ENCODE results near the gene TRIM71.

The TRIM71 gene

GRCh38 chr3:32885283-32885901 lies 67.6 kb downstream of the TRIM71 start:
- H3K9me3 ChIP-seq (ENCODE audit: insufficient read depth, low read length, severe bottlenecking) = no peaks in the 10 kb centered on the region
- H3K4me1 ChIP-seq (ENCODE audit: insufficient read depth, low read length) = no peaks in the 10 kb centered on the region
- H3K36me3 ChIP-seq (ENCODE audit: insufficient read depth, low read length) = peaks cover under 1% of the 10 kb centered on the region
- H3K27ac ChIP-seq (ENCODE audit: low read length) = no peak overlapping the region
- DNase-seq = no peak
- no peak for TF ChIP-seq CTCF (IDR thresholded peaks at IDR 0.05; ENCODE audit: borderline replicate concordance, extremely low read depth, low read length, poor library complexity, severe bottlenecking)
- no peak for TF ChIP-seq EZH2 (IDR thresholded peaks at IDR 0.05; ENCODE audit: borderline replicate concordance, low read depth, low read length, severe bottlenecking)
- no peak overlapping the region for H3K4me3 ChIP-seq (ENCODE audit: low read depth in 1 of 2, low read length in 2 of 2)
- H2AFZ ChIP-seq (ENCODE audit: low read depth, low read length) = no peak overlapping the region
- H3K9ac ChIP-seq (ENCODE audit: low read depth, low read length) = no peak overlapping the region
- H3K79me2 ChIP-seq (ENCODE audit: insufficient read depth, low read length) = no peaks in the 10 kb centered on the region
- ATAC-seq (ENCODE audit: insufficient read depth, low read depth) = no peak
- H3K27me3 ChIP-seq (ENCODE audit: insufficient read depth, low read length, poor library complexity) = no peaks in the 10 kb centered on the region
- no peaks in the 10 kb centered on the region for H4K20me1 ChIP-seq (ENCODE audit: insufficient read depth, low read length)
- no peak overlapping the region for H3K4me2 ChIP-seq (ENCODE audit: insufficient read depth, low read length)

- no peaks in the 10 kb centered on the region for H3K4me1 ChIP-seq (ENCODE audit: insufficient read depth, low read length)
- peaks cover 10% of the 10 kb centered on the region for H3K36me3 ChIP-seq (ENCODE audit: insufficient read depth, low read length)
- H3K9ac ChIP-seq (ENCODE audit: low read depth, low read length) = no peak overlapping the region
- no peak overlapping the region for H2AFZ ChIP-seq (ENCODE audit: low read depth, low read length)
- no peaks in the 10 kb centered on the region for H3K9me3 ChIP-seq (ENCODE audit: insufficient read depth, low read length, severe bottlenecking)
- no peaks in the 10 kb centered on the region for H4K20me1 ChIP-seq (ENCODE audit: insufficient read depth, low read length)
- H3K4me3 ChIP-seq (ENCODE audit: low read depth in 1 of 2, low read length in 2 of 2) = no peak overlapping the region
- H3K27ac ChIP-seq (ENCODE audit: low read length) = no peak overlapping the region
- DNase-seq (no peak), ATAC-seq (ENCODE audit: insufficient read depth, low read depth) (no peak)
- no peak overlapping the region for H3K4me2 ChIP-seq (ENCODE audit: insufficient read depth, low read length)
- TF ChIP-seq CTCF (IDR thresholded peaks at IDR 0.05; ENCODE audit: borderline replicate concordance, extremely low read depth, low read length, poor library complexity, severe bottlenecking) (no peak), EZH2 (IDR thresholded peaks at IDR 0.05; ENCODE audit: borderline replicate concordance, low read depth, low read length, severe bottlenecking) (no peak)
- no peaks in the 10 kb centered on the region for H3K79me2 ChIP-seq (ENCODE audit: insufficient read depth, low read length)
- H3K27me3 ChIP-seq (ENCODE audit: insufficient read depth, low read length, poor library complexity) = no peaks in the 10 kb centered on the region
Observed at GRCh38 chr3:32886296-32886695, 68.5 kb downstream of the TRIM71 start.

- ATAC-seq (ENCODE audit: insufficient read depth, low read depth) (no peak), DNase-seq (no peak)
- no peaks in the 10 kb centered on the region for H3K79me2 ChIP-seq (ENCODE audit: insufficient read depth, low read length)
- H2AFZ ChIP-seq (ENCODE audit: low read depth, low read length) = no peak overlapping the region
- peaks cover 13% of the 10 kb centered on the region for H3K36me3 ChIP-seq (ENCODE audit: insufficient read depth, low read length)
- no peak overlapping the region for H3K4me3 ChIP-seq (ENCODE audit: low read depth in 1 of 2, low read length in 2 of 2)
- no peak overlapping the region for H3K27ac ChIP-seq (ENCODE audit: low read length)
- H3K4me1 ChIP-seq (ENCODE audit: insufficient read depth, low read length) = no peaks in the 10 kb centered on the region
- H3K27me3 ChIP-seq (ENCODE audit: insufficient read depth, low read length, poor library complexity) = no peaks in the 10 kb centered on the region
- no peak overlapping the region for H3K4me2 ChIP-seq (ENCODE audit: insufficient read depth, low read length)
- H3K9me3 ChIP-seq (ENCODE audit: insufficient read depth, low read length, severe bottlenecking) = no peaks in the 10 kb centered on the region
- H4K20me1 ChIP-seq (ENCODE audit: insufficient read depth, low read length) = no peaks in the 10 kb centered on the region
- TF ChIP-seq EZH2 (IDR thresholded peaks at IDR 0.05; ENCODE audit: borderline replicate concordance, low read depth, low read length, severe bottlenecking) (no peak), CTCF (IDR thresholded peaks at IDR 0.05; ENCODE audit: borderline replicate concordance, extremely low read depth, low read length, poor library complexity, severe bottlenecking) (no peak)
- H3K9ac ChIP-seq (ENCODE audit: low read depth, low read length) = no peak overlapping the region
Observed at GRCh38 chr3:32886911-32887310, 69.1 kb downstream of the TRIM71 start.

Measured in DND-41 (cell line).